ENCODE results near the gene DHRS7.
A peak's percentile ranks its signal among the peaks of the same experiment; 100 is the strongest.

DHRS7 gene

DNA sequence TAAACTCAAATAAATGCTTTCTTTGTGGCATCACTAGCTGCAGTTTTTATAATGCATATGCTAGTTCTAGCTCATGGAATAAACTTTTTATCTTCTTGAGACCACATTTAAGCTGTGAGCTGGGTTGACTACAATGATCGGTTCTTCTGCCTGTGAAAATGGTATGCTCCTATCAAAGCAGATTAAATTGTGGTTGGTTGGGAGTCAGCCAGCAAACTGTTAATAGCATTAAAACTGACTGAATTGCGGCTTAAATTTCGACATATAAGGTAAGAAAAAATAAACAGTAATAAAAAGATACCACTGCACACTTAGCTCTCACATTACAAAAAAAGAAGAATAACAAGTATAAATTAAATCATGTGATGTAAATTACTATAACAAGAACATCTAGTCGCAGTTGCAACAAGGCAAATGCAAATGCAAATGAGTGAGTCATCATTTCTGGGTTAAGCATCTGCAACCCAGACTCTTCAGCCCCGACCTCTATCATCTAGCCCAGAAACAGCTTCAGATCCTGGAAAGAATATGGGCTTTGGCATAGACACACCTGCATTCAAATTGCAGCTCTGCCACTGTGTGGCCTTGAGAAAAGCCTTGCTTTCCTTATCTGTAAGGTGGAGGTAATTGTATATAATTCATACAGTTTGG lies 19.8 kb upstream of the DHRS7 start:
- no peak for DNase-seq

GRCh38 chr14:60184146-60184904 lies 19.1 kb upstream of the DHRS7 start:
- DNase-seq, result peak; percentile 81

GRCh38 chr14:60183741-60184140 lies 18.5 kb upstream of the DHRS7 start:
- DNase-seq, result no peak

DNA sequence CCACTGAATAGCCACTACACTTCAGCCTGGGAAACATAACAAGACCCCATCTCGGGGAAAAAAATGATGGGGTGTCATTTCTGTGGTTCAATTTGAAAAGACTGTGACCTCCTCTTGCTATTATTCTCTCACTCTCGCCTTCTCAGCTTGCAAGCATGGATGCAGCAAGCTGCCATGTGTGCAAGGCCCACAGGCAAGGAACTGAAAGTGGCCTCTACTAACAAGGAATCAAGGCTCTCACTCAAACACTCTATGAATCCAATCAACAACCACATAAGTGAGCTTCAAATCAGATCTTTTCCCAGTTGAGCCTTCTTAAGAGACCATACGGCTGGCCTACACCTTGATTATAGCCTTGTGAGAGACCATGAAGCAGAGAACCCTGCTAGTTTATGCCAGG lies 17.9 kb upstream of the DHRS7 start:
- no peak for DNase-seq

GRCh38 chr14:60179431-60179869 lies 14.3 kb upstream of the DHRS7 start:
- no peak for DNase-seq

DNA sequence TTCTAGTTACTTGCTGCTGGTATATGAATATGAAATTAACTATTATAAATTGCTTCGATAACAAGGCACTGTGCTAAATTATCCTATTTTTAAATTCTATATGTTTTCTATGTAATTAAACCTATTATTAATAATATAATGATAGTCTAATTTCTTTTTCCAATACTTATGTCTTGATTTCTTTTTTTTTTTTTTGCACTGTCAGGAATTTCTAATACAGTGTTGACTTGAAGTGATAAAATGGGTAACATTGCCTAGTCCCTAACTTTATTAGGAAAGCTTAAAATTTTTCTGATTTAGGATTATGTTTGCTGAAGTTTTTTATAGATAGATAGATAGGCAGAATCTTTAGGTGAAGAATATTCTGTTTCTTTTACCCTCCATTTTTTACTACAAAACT lies 13.6 kb upstream of the DHRS7 start:
- no peak for DNase-seq

DNA sequence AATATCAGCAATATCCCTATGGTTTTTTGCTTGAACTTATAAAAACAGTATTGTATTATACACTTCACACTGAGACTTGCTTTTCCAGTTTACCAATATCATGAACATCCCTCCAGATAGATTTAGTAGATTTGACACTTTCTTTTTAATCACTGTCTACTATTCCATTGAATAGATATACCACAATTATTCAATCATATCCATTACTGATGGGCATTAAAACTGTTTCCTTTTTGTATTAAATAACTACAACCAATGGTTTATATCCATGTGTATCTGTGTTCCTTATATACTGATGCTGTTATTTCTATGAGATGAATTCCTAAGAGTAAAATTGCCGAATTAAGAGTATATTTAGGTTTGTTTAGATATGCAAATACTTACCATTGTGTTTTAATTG lies 13.0 kb upstream of the DHRS7 start:
- no peak for DNase-seq

- no peak for DNase-seq
These were observed 10.2 kb upstream of the DHRS7 start for GRCh38 chr14:60175255-60175902.

GRCh38 chr14:60174352-60175254 lies 9.4 kb upstream of the DHRS7 start:
- no peak for DNase-seq

DNA sequence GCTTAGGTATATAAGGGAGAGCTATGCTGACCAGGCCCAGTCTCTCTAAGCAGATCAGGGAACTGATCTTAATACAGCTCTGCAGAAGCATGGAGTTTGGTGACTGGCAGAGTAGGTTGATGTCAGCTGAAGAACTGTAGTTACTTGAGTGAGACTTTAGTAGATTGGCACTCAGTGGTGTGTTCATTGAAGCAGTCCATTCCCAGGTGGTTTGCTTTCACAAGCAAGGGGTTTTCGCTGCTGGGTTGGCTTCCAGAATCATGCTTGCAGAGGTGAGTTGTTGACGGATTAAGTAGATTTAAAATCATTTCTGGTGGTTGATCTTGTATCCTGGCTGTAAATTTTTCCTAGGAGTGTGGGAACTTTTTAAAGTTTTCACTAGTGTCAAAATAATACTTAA lies 6.5 kb upstream of the DHRS7 start:
- no peak for DNase-seq

DNA sequence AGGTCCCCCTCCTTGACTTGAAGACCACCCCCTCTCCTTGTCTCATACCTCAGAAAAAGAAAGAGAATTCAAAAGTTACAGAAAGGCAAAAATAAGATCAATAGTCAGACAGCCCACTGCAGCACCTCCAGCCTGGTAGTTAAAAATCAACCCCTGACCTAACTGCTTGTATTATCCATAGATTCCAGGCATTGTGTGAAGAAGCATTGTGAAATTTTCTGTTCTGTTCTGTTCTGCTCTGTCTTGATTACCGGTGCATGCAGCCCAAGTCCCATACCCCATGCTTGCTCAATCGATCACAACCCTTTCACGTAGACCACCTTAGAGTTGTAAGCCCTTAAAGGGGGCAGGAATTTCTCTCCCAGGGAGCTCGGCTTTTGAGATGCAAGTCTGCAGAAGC lies 5.8 kb upstream of the DHRS7 start:
- no peak for DNase-seq

DNA sequence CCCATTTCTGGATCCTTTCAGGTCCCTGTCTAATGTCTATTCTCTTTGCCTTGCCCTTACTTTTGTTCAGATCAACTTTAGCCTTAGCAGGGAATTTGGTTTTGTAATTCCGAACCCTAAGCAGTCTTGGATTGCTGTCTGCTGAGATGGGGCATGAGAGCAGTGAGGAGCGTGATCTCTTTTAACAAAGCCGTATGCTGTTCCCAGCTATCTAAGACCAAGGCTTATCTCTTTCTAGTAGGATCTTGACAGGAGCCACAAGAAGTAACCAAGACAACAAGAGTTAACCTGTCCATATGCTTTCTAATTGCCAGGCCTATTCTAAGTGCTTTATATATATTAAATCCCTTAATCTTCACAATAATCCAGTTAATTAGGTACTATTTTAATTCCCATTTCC lies 4.5 kb upstream of the DHRS7 start:
- no peak for DNase-seq

DNA sequence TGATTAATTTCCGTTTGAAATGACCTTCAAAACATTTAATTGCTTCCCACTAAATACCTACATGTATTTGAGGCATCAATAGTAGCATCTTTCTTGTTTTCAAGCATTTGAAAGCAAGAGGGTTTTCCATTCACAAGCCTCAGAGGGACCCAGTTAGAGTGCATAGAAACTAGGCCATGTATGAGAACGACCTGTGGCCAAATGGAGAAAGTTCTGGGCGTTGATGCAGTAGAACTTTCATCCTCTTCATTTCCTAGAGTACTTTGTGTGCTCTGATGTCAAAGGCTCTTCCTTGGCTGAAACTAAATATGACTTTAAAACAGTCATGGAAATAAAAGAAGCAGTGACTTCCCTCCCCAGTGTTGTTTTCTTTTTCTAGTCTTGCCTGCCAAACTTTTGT lies 944 bp upstream of the DHRS7 start:
- no peak for DNase-seq

DNA sequence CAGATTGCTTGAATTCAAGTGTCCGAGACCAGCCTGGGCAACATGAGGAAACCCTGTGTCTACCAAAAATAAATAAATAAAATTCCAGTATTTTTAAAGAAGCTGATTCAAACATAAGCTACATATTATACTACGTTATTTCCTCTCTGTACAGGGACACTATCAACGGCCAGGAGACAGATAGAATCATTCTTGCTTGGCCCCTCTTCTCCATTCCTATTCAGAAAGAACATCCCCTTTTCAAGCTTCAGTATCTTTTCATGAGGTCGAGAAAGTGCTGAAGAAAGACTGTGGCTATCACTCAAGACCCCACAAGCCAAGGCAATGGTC lies 314 bp upstream of the DHRS7 start:
- no peak for DNase-seq

- DNase-seq, result no peak
These were observed 840 bp downstream of the DHRS7 start for GRCh38 chr14:60164404-60164711.

GRCh38 chr14:60163693-60164092 lies 1.5 kb downstream of the DHRS7 start:
- peak; percentile 7 for DNase-seq

- peak; percentile 37 for DNase-seq
These were observed 3.7 kb downstream of the DHRS7 start for GRCh38 chr14:60161196-60162107.

- DNase-seq, result no peak
These were observed 4.8 kb downstream of the DHRS7 start for GRCh38 chr14:60160422-60160821.

- no peak for DNase-seq
These were observed 10.5 kb downstream of the DHRS7 start for GRCh38 chr14:60154671-60155070.

- DNase-seq, result no peak
These were observed 11.2 kb downstream of the DHRS7 start for GRCh38 chr14:60153991-60154390.

DNA sequence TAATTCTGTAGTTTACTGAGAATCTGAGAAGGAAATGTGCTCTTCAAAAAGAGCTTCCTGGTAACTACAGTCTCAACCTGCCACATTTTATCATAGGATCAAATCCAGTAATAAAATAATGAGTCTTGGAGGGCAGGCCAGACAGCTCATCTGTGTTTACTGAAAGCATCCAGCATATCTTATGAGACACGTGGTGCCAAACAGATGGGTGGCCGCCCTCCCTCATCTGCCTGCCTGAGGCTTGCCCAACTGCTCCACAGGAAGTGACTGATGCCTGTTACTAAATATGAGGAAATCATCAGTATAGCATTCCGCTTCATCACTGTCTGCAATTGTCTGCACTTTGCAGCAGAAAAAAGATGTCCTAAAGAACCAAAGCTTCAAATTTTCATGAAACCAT lies 13.5 kb downstream of the DHRS7 start:
- DNase-seq, result no peak

DNA sequence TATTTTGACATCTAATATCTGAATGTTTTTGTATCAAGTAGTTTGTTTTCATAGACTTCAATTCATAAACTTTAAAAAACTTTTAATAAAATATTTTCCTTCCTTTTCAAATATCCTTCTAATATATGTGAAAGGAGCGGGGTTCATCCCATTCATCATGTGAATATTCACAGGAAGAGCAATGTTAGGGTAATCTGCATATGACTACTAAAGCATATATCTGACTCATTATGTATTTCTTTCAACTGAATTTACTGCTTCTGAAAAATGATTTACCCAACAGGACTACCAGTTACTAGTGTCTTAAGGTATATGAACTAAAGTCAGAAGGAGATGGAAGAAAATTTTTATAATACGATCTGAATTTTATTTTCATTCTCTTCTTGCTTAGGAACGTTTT lies 30.5 kb downstream of the DHRS7 start:
- DNase-seq, result no peak

All from NCI-H1092 (cell line).